ES-I3 (cell line): ENCODE measurements around the gene ZSCAN26.

ENCODE experiments used
- H3K36me3 ChIP-seq: 2 replicates; pipeline ENCODE4 v1.6.1; 2013; ENCODE audit warnings: mild to moderate bottlenecking, low read length, control low read depth, moderate library complexity; ENCODE audit not compliant: insufficient read depth
- H3K4me1 ChIP-seq: 2 replicates; pipeline ENCODE4 v1.6.1; 2013; ENCODE audit warnings: mild to moderate bottlenecking, control low read depth, low read length; ENCODE audit not compliant: insufficient read depth
- H3K9ac ChIP-seq: 2 replicates; pipeline ENCODE4 v1.6.1; 2013; ENCODE audit warnings: low read depth, mild to moderate bottlenecking, low read length, moderate library complexity
- H3K9me3 ChIP-seq: 2 replicates; pipeline ENCODE4 v1.6.1; 2013; ENCODE audit warnings: mild to moderate bottlenecking, low read length, moderate library complexity; ENCODE audit not compliant: control insufficient read depth, insufficient read depth

The ZSCAN26 gene

DNA sequence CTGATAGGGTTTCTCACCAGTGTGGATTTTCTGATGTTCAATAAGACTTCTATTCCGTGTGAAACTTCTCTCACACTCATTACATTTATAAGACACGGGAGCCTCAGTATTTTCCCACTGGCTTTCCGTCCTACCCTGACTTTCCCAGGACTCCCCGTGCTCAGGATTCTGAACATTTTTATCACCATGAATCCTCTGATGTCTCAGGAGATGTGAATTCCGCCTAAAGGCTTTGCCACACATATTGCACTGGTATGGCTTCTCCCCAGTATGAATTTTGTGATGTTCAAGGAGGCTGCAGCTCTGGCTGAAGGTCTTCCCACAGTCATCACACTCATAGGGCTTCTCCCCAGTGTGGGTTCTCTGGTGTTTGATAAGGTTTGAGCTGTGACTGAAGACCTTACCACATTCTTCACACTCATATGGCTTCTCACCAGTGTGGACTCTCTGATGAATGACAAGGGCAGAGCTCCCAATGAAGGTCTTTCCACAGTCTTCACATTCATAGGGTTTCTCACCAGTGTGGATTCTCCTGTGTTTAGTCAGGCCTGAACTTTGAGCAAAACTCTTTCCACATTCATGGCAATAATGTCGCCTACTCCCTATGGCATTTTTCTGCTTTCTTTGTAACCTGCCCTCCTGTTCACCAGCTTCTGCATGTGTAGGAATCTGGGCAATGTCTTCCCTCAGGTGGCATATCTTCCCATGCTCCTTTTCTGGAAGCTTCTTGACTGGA, 21.6 kb upstream of the ZSCAN26 start:
- peaks cover 14% of the 10 kb centered on the region for H3K36me3 ChIP-seq

DNA sequence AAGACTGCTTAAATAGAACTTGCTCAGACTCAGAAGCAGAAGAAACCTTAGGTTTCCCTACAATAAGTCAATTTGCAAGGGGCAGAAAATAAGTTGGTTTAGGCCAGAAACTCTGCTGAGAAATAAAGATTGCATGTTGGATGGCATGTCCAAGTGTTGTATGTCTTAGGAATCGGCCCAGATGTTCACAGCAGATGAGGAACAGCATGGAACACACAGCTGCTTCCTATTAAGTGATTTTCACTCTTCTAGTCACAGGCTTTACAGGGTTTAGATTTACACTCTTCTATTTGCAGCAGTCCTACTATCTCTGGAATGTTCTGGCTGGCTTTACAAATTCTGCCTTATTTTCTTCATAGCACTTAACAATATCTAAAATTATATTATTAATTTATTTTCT, 18.0 kb upstream of the ZSCAN26 start:
- Histone ChIP-seq H3K36me3 (peaks cover 14% of the 10 kb centered on the region), H3K9me3 (no peaks in the 10 kb centered on the region), H3K4me1 (peaks cover 8% of the 10 kb centered on the region), H3K9ac (no peak overlapping the region)

More for the DNA sequence above, 21.6 kb upstream of the ZSCAN26 start:
- H3K9me3 ChIP-seq, result no peaks in the 10 kb centered on the region
- no peaks in the 10 kb centered on the region for H3K4me1 ChIP-seq
- H3K9ac ChIP-seq, result no peak overlapping the region

- peak overlapping the region; percentile 82; the same call in 1 of the 2 replicates for H3K9ac ChIP-seq
- H3K36me3 ChIP-seq, result peaks cover 10% of the 10 kb centered on the region
- H3K9me3 ChIP-seq, result no peaks in the 10 kb centered on the region
- peaks cover 8% of the 10 kb centered on the region for H3K4me1 ChIP-seq
These were observed 16.2 kb upstream of the ZSCAN26 start for GRCh38 chr6:28250747-28251146.

DNA sequence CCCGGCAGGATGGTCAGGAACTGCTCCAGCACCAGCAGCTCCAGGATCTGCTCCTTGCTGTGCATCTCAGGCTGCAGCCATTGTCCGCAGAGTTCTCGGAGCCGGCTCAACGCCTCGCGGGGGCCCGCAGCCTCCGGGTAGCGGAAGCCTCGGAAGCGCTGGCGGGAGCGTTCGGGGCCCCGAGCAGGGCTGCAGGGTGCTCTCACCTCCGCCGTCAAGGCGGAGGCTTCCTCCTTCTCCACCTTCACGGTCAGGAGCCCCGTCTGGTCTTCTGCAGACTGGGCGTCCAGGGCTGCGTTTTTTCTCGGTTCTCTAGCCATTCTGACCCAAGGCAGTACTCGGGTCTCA, 15.3 kb upstream of the ZSCAN26 start:
- Histone ChIP-seq H3K36me3 (peaks cover 5% of the 10 kb centered on the region), H3K4me1 (peaks cover 8% of the 10 kb centered on the region), H3K9me3 (no peaks in the 10 kb centered on the region), H3K9ac (peak overlapping the region; percentile 82)

DNA sequence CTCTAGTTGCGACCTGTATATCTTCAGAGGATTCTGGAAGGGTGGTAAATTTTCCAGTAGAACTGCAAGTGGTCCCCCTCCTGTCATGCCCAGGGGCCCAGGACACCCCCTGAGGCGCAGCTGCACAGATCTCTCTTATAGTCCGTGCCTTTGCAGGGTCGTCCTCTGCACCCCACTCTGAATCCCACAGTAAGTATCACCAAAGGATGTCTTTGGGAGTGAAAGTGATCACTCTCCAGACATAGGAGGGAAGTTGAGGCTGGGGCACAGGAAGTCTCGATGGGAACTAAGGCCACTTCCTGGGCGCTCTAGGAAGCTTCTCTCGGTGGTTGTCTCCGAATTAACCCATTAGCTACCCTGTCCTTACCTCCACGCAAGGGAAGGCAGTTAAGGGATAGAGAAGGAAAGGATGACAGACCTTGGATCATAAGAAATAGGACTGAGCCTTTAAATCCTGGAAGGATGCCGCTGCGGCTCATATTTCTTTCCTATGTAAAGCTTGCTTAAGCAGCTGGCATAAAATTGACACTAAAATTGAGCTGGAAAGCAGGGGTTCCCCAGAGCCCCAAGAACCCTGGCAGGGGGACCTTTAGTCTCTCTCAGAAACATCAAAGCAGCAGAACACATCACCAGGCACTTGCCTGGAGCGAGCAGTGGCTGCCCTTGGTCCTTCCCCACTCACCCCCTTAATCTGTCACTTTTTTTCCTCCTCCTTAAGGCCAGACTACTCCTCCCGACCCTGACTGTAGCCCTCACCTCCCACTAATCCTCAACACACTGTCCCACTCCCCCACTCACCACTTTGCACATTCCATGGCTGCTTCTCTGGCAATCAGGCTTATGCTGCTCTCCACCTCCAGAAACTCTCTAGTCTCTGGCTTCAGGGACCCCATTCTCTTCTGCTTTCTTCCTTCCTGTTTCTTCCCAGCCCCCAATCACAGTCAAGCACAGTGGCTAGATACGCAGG, 14.7 kb upstream of the ZSCAN26 start, which contains the start of gene ZKSCAN4:
Gene ZKSCAN4, minus strand, starts transcription at position 261 of the 967 bp plus-strand sequence. CDS start 289 bp downstream, outside the sequence.
- Histone ChIP-seq H3K36me3 (peaks cover 3% of the 10 kb centered on the region), H3K4me1 (peaks cover 8% of the 10 kb centered on the region), H3K9ac (peak within 1 kb of the TSS; percentile 82), H3K9me3 (no peaks in the 10 kb centered on the region)

DNA sequence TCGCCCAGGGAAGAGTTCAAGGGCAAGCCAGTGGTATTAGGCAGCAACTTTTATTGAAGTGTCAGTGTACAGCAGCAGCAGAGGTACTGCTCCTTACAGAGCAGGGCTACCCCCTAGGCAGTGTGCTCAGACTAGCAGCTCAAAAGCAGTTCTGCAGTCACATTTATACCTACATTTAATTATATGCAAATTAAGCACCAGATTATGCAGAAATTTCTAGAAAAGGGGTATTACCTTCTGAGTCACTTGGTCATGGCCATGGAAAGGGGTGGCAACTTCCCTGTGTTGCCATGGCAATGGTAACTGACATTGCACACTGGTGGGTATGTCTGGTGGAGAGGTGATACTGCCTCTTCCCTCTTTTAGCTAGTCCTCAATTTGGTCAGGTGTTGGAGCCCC, 12.8 kb upstream of the ZSCAN26 start:
- Histone ChIP-seq H3K4me1 (peaks cover 8% of the 10 kb centered on the region), H3K36me3 (no peaks in the 10 kb centered on the region), H3K9me3 (no peaks in the 10 kb centered on the region), H3K9ac (no peak overlapping the region)

GRCh38 chr6:28257042-28257441, 9.9 kb upstream of the ZSCAN26 start:
- Histone ChIP-seq H3K9ac (no peak overlapping the region), H3K9me3 (no peaks in the 10 kb centered on the region), H3K4me1 (peaks cover 3% of the 10 kb centered on the region; the same call in 1 of the 2 replicates), H3K36me3 (no peaks in the 10 kb centered on the region)

DNA sequence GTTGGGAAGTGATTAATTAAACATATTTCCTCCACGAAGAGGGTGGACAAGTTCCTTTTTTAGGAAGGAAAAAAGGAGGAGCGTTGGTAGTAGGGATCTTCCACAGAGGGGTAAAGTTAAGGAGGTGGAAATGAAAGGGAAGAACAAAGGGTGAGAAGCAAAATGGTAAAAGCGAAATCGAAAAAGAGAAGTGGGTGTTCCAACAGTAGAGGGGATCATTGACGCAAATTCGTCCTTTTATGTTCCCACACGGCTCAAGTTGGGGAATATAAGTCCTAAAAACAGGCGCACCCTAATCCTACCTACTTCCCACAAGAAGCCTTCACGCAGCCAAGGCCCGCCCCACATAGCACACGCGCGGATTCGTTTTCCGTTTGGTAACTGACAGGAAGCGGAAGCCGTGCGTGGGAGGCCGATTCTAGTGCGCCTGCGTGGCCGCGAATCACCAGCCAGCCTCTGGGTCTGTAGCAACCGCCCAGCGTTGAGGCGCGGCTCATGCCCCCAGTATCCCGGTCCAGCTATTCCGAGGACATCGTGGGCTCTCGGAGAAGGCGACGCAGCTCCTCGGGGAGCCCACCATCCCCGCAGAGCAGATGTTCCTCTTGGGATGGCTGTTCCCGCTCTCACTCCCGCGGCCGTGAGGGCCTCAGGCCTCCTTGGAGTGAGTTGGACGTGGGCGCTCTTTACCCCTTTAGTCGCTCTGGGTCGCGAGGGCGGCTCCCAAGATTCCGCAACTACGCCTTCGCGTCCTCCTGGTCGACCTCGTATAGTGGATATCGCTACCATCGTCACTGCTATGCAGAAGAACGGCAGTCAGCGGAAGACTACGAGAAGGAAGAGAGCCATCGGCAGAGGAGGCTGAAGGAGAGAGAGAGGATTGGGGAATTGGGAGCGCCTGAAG, 7.8 kb upstream of the ZSCAN26 start, which contains the start of gene NKAPL:
Gene NKAPL, plus strand, starts transcription at position 421 of the 901 bp plus-strand sequence. Its CDS starts 75 bp downstream, at position 496.
- H3K9me3 ChIP-seq, result no peaks in the 10 kb centered on the region
- no peaks in the 10 kb centered on the region for H3K36me3 ChIP-seq
- no peaks in the 10 kb centered on the region for H3K4me1 ChIP-seq
- H3K9ac ChIP-seq, result peak within 1 kb of the TSS; percentile 38; the same call in 1 of the 2 replicates

DNA sequence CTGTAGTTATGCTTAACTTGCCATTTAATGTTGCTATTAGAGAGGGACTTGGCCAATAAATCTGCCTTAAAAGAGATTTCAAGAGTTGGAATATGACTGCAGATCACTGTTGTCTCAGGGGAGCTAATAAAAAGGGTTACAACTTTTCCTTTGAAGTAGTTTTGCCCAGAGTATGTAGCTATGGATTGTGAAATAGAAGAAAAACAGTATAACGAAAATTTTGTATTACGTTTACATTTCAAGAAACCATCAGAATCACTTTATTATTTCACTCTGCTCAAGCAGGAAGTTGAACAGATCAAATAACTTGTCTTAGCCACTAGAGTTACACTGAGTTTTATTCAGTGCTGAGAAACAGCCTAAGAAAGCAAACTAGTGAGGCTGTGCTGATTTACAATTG, 3.0 kb upstream of the ZSCAN26 start:
- Histone ChIP-seq H3K36me3 (no peaks in the 10 kb centered on the region), H3K4me1 (peaks cover 6% of the 10 kb centered on the region; the same call in 1 of the 2 replicates), H3K9me3 (no peaks in the 10 kb centered on the region), H3K9ac (no peak overlapping the region)

GRCh38 chr6:28264834-28265401, 2.0 kb upstream of the ZSCAN26 start:
- no peaks in the 10 kb centered on the region for H3K9me3 ChIP-seq
- peaks cover 6% of the 10 kb centered on the region; the same call in 1 of the 2 replicates for H3K4me1 ChIP-seq
- no peak overlapping the region for H3K9ac ChIP-seq
- no peaks in the 10 kb centered on the region for H3K36me3 ChIP-seq

- Histone ChIP-seq H3K9me3 (no peaks in the 10 kb centered on the region), H3K4me1 (peaks cover 6% of the 10 kb centered on the region; the same call in 1 of the 2 replicates), H3K9ac (peak overlapping the region; percentile 100), H3K36me3 (no peaks in the 10 kb centered on the region)
These were observed 381 bp upstream of the ZSCAN26 start for GRCh38 chr6:28266563-28266961.

DNA sequence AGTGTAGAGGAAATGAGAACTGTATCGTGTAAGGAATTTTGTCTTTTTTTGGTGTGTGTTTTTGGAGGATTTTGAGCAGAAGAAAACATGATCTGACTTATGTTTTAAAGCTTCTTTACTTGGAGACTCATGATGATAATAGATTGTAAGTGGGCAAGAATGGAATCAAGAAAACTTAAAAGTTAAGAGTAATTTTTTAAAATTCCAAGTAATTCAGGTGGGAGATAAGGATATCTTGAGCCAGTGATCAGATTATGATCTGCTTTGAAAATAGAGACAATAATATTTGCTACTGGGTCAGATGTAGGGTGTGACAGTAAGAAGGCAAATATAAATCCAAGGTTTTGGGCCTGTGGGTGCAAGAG, 734 bp downstream of the ZSCAN26 start:
- Histone ChIP-seq H3K9me3 (no peaks in the 10 kb centered on the region), H3K4me1 (peaks cover 6% of the 10 kb centered on the region; the same call in 1 of the 2 replicates), H3K36me3 (peaks cover 3% of the 10 kb centered on the region; the same call in 1 of the 2 replicates)

GRCh38 chr6:28269492-28269891, 2.5 kb downstream of the ZSCAN26 start:
- Histone ChIP-seq H3K4me1 (peaks cover 6% of the 10 kb centered on the region; the same call in 1 of the 2 replicates), H3K36me3 (peaks cover 12% of the 10 kb centered on the region)

More for the DNA sequence above, 734 bp downstream of the ZSCAN26 start:
- peak overlapping the region; percentile 100 for H3K9ac ChIP-seq

More at GRCh38 chr6:28269492-28269891, 2.5 kb downstream of the ZSCAN26 start:
- H3K9me3 ChIP-seq, result no peaks in the 10 kb centered on the region
- no peak overlapping the region for H3K9ac ChIP-seq
